VCaP (cell line): Measurements from ENCODE around the gene SCAP.

Source experiments
- H3K27ac ChIP-seq: fragments of 450-650 bp; 2 replicates; pipeline ENCODE4 v1.5.1; 2017
- TF ChIP-seq, protein P1 (sequence below): fragments of 450-650 bp; conservative IDR thresholded peaks from 2 replicates; pipeline ENCODE4 v1.5.1; 2017; ENCODE audit warnings: mild to moderate bottlenecking, moderate library complexity

SCAP gene

GRCh38 chr3:47441796-47442551, 33.8 kb downstream of the SCAP start:
- TF ChIP-seq, protein P1, sequence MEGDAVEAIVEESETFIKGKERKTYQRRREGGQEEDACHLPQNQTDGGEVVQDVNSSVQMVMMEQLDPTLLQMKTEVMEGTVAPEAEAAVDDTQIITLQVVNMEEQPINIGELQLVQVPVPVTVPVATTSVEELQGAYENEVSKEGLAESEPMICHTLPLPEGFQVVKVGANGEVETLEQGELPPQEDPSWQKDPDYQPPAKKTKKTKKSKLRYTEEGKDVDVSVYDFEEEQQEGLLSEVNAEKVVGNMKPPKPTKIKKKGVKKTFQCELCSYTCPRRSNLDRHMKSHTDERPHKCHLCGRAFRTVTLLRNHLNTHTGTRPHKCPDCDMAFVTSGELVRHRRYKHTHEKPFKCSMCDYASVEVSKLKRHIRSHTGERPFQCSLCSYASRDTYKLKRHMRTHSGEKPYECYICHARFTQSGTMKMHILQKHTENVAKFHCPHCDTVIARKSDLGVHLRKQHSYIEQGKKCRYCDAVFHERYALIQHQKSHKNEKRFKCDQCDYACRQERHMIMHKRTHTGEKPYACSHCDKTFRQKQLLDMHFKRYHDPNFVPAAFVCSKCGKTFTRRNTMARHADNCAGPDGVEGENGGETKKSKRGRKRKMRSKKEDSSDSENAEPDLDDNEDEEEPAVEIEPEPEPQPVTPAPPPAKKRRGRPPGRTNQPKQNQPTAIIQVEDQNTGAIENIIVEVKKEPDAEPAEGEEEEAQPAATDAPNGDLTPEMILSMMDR = no peak

GRCh38 chr3:47440131-47440530, 35.6 kb downstream of the SCAP start:
- TF ChIP-seq, protein P1 = peak; percentile 40

More at GRCh38 chr3:47441796-47442551, 33.8 kb downstream of the SCAP start:
- peak overlapping the region; percentile 44; the same call in 1 of the 2 replicates for H3K27ac ChIP-seq

GRCh38 chr3:47436180-47436579, 39.6 kb downstream of the SCAP start:
- TF ChIP-seq, protein P1 = no peak

More at GRCh38 chr3:47440131-47440530, 35.6 kb downstream of the SCAP start:
- H3K27ac ChIP-seq = no peak overlapping the region

GRCh38 chr3:47434849-47435248, 40.9 kb downstream of the SCAP start:
- TF ChIP-seq, protein P1 = no peak

More at GRCh38 chr3:47436180-47436579, 39.6 kb downstream of the SCAP start:
- H3K27ac ChIP-seq = no peak overlapping the region

DNA sequence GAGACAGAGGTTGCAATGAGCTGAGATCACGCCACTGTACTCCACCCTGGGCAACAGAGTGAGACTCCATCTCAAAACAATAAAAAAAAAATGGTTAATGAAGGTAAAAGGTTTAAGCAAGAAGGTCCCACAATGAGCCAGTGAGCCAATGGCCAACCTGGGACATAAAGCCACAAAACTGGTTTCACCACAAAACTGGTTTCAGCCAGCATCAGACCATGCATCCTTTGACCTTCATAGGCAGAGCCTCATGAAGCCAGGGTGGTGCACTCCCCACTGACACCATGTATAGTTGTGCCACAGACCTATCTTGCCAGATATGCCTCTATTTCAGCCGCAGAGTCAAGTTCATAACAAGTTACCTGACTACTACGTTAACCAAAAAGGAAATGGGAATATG, 41.9 kb downstream of the SCAP start:
- no peak overlapping the region for H3K27ac ChIP-seq
- TF ChIP-seq, protein P1 = no peak

More at GRCh38 chr3:47434849-47435248, 40.9 kb downstream of the SCAP start:
- no peak overlapping the region for H3K27ac ChIP-seq

GRCh38 chr3:47432673-47433072, 43.1 kb downstream of the SCAP start:
- TF ChIP-seq, protein P1 = no peak
- no peak overlapping the region for H3K27ac ChIP-seq

- TF ChIP-seq, protein P1 = no peak
These were observed 44.5 kb downstream of the SCAP start for GRCh38 chr3:47431225-47431624.

More at GRCh38 chr3:47431225-47431624, 44.5 kb downstream of the SCAP start:
- no peak overlapping the region for H3K27ac ChIP-seq
